Keratinocyte (primary cell): ENCODE results near the gene NKX2-3. TPM values are rescaled to one million over a fixed set of nuclear protein-coding genes. Genes with fewer than 3 reads are reported as not detected.
A peak's percentile ranks its signal among the peaks of the same experiment; 100 is the strongest.

Source experiments
- DNase-seq: peaks from one replicate; pipeline ENCODE4 v3.0.0-alpha.2; 2011; ENCODE audit warnings: low read depth, missing footprints, low spot score
- FAIRE-seq: peaks from 2 replicates; lab custom pipeline; 2011; peaks lifted over from hg19 to GRCh38; lab: Jason Lieb, UNC
- H2AFZ ChIP-seq: 2 replicates; pipeline ENCODE4 v1.6.0; 2012; ENCODE audit warnings: low read length, control low read depth, inconsistent platforms; ENCODE audit not compliant: control insufficient read depth
- H3K27ac ChIP-seq: 2 replicates; pipeline ENCODE4 v1.5.1; 2011; ENCODE audit warnings: low read length; ENCODE audit not compliant: control insufficient read depth, insufficient read depth
- H3K27me3 ChIP-seq: 3 replicates; pipeline ENCODE4 v1.6.0; 2011; ENCODE audit warnings: low read length; ENCODE audit not compliant: control insufficient read depth, insufficient read depth; ENCODE audit errors: extremely low read depth
- H3K36me3 ChIP-seq, 2 experiments: 2 replicates in 1 of 2; 3 replicates in 1 of 2; pipeline ENCODE4 v1.5.1; 2011; ENCODE audit warnings: low read length in 2 of 2, mild to moderate bottlenecking in 1 of 2; ENCODE audit not compliant: control insufficient read depth in 2 of 2, insufficient read depth in 2 of 2; ENCODE audit errors: extremely low read depth in 1 of 2
- H3K4me1 ChIP-seq: 3 replicates; pipeline ENCODE4 v1.5.1; 2011; ENCODE audit warnings: low read length; ENCODE audit not compliant: control insufficient read depth, insufficient read depth; ENCODE audit errors: extremely low read depth
- H3K4me2 ChIP-seq: 3 replicates; pipeline ENCODE4 v1.6.0; 2011; ENCODE audit warnings: low read depth, low read length; ENCODE audit not compliant: control insufficient read depth, insufficient read depth; ENCODE audit errors: extremely low read depth
- H3K4me3 ChIP-seq, 3 experiments: fragments of 200-600 bp in 1 of 3; sonication (generic) in 1 of 3; 2 replicates in 2 of 3; 3 replicates in 1 of 3; pipeline ENCODE4 v1.5.1; 2011 to 2016; ENCODE audit warnings: low read length in 3 of 3, mild to moderate bottlenecking in 3 of 3, control low read depth in 2 of 3, inconsistent platforms in 1 of 3, low read depth in 1 of 3, mixed read lengths in 1 of 3, mixed run types in 1 of 3, moderate library complexity in 1 of 3; ENCODE audit not compliant: control insufficient read depth in 2 of 3, insufficient read depth in 2 of 3; ENCODE audit errors: extremely low read depth in 1 of 3
- H3K79me2 ChIP-seq: 2 replicates; pipeline ENCODE4 v1.6.0; 2012; ENCODE audit warnings: low read length; ENCODE audit not compliant: control insufficient read depth, insufficient read depth
- H3K9ac ChIP-seq: 3 replicates; pipeline ENCODE4 v1.6.0; 2011; ENCODE audit warnings: low read length; ENCODE audit not compliant: control insufficient read depth, insufficient read depth; ENCODE audit errors: extremely low read depth
- H3K9me1 ChIP-seq: 3 replicates; pipeline ENCODE4 v1.6.0; 2011; ENCODE audit warnings: low read length; ENCODE audit not compliant: control insufficient read depth, insufficient read depth; ENCODE audit errors: extremely low read depth
- H3K9me3 ChIP-seq: 2 replicates; pipeline ENCODE4 v1.5.1; 2012; ENCODE audit warnings: low read depth, low read length; ENCODE audit not compliant: control insufficient read depth
- H4K20me1 ChIP-seq: 3 replicates; pipeline ENCODE4 v1.6.0; 2011; ENCODE audit warnings: low read length; ENCODE audit not compliant: control insufficient read depth, insufficient read depth; ENCODE audit errors: extremely low read depth
- EZH2 ChIP-seq: IDR thresholded peaks from one replicate; pipeline ENCODE4 v1.6.1; 2012; ENCODE audit warnings: inconsistent platforms, mild to moderate bottlenecking, low read length, moderate library complexity
- dilution Hi-C: fragments of 300-500 bp; cut with MboI; formaldehyde crosslinking; loops from one replicate; pipeline ENCODE4 v1.7.0; 2020; ENCODE audit warnings: low sequenced_read_pairs; ENCODE audit not compliant: extremely low pct_ligation_motif_present
- polyA minus RNA-seq, 3 experiments: library from RNA; depleted of rRNA, polyadenylated mRNA; stranded (reverse); fragments of >200 nt; gene quantifications; 1 replicate in 1 of 3; 2 replicates in 1 of 3; 3 replicates in 1 of 3; pipeline ENCODE4 v1.2.3, GENCODE V29; 2011
- polyA plus RNA-seq, 5 experiments: library from polyadenylated mRNA; depleted of rRNA in 3 of 5; stranded (reverse) in 3 of 5; stranded (forward) in 1 of 5; unstranded in 1 of 5; fragments of >200 nt; gene quantifications; 1 replicate in 1 of 5; 2 replicates in 3 of 5; 3 replicates in 1 of 5; pipeline versions ENCODE4 v1.2.1 to v1.2.3, GENCODE V29; 2011 to 2012; ENCODE audit warnings: missing spikeins in 2 of 5, low read depth in 1 of 5, low replicate concordance in 1 of 5
- TF ChIP-seq, protein P1 (sequence below), 3 experiments: IDR thresholded peaks in 1 of 3; conservative IDR thresholded peaks in 1 of 3; optimal IDR thresholded peaks in 1 of 3; 2 replicates in 2 of 3; 3 replicates in 1 of 3; pipeline versions ENCODE3 to v1.5.1; 2011; ENCODE audit warnings: low read length in 3 of 3, mild to moderate bottlenecking in 3 of 3, moderate library complexity in 2 of 3, control low read depth in 1 of 3, inconsistent platforms in 1 of 3; ENCODE audit not compliant: insufficient read depth in 2 of 3; ENCODE audit errors: extremely low read depth in 1 of 3

The NKX2-3 gene
- polyA plus RNA-seq (not detected in 3 replicates), polyA minus RNA-seq (not detected in 3 replicates)
- polyA plus RNA-seq (2011; ENCODE audit: low read depth), result not detected
- not detected in 2 replicates for polyA plus RNA-seq (2011; cell fraction: cytosol; rRNA removed)
- polyA plus RNA-seq (2011; cell fraction: nucleus; rRNA removed), result not detected in 2 replicates
- not detected in 2 replicates for polyA plus RNA-seq (2012; ENCODE audit: low replicate concordance)
- not detected for polyA minus RNA-seq (2011; cell fraction: cytosol; rRNA and poly(A)+ RNA removed)
- polyA minus RNA-seq (2011; cell fraction: nucleus; rRNA and poly(A)+ RNA removed), result not detected in 2 replicates

DNA sequence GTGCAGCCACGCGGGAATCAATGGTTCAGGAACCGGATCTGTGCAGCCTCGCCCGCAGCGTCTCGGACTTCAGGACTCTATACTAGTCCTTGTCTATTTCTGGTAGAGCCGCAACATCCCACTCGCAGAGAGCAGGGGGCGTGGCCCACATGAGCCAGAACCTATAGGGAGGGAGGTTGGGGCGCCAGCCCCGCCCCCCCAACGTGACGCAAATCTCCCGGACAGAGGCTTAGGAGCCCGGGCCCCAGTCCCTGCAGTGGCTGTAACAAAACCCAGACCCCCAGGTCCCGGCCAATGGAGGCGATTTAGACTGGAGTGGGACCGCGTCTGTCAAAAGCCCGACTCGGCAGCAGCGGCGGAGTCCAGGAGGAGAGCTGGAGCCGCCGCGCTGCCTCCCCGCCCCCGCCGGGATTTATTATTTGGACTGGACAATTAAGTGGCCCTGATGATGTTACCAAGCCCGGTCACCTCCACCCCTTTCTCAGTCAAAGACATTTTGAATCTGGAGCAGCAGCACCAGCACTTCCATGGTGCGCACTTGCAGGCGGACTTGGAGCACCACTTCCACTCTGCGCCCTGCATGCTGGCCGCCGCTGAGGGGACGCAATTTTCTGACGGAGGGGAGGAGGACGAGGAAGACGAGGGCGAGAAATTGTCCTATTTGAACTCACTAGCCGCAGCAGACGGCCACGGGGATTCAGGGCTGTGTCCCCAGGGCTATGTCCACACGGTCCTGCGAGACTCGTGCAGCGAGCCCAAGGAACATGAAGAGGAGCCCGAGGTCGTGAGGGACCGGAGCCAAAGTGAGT lies at the start of gene NKX2-3:
TSS of gene NKX2-3 (plus strand) at position 256 of the 809 bp plus-strand sequence. CDS start at position 446, 190 bp downstream.
- H4K20me1 ChIP-seq, result peaks cover 4% of the 10 kb centered on the region
- H2AFZ ChIP-seq, result no peak within 1 kb of the TSS
- H3K9me1 ChIP-seq, result no peaks in the 10 kb centered on the region
- FAIRE-seq, result no peak
- no peaks in the 10 kb centered on the region for H3K79me2 ChIP-seq
- TF ChIP-seq, protein P1, sequence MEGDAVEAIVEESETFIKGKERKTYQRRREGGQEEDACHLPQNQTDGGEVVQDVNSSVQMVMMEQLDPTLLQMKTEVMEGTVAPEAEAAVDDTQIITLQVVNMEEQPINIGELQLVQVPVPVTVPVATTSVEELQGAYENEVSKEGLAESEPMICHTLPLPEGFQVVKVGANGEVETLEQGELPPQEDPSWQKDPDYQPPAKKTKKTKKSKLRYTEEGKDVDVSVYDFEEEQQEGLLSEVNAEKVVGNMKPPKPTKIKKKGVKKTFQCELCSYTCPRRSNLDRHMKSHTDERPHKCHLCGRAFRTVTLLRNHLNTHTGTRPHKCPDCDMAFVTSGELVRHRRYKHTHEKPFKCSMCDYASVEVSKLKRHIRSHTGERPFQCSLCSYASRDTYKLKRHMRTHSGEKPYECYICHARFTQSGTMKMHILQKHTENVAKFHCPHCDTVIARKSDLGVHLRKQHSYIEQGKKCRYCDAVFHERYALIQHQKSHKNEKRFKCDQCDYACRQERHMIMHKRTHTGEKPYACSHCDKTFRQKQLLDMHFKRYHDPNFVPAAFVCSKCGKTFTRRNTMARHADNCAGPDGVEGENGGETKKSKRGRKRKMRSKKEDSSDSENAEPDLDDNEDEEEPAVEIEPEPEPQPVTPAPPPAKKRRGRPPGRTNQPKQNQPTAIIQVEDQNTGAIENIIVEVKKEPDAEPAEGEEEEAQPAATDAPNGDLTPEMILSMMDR (optimal IDR thresholded peaks at IDR 0.05 in 1 of 3, IDR thresholded peaks at IDR 0.05 in 1 of 3, conservative IDR thresholded peaks at IDR 0.05 in 1 of 3; ENCODE audit: extremely low read depth in 1 of 3, insufficient read depth in 2 of 3, low read length in 3 of 3), result no peak
- peak; percentile 90 for TF ChIP-seq EZH2
- peaks cover 12% of the 10 kb centered on the region for H3K4me1 ChIP-seq
- H3K27me3 ChIP-seq, result peaks cover 98% of the 10 kb centered on the region
- H3K9ac ChIP-seq, result no peak within 1 kb of the TSS
- H3K4me3 ChIP-seq, result no peak within 1 kb of the TSS
- H3K36me3 ChIP-seq, result no peaks in the 10 kb centered on the region
- dilution Hi-C loops, result no loop called here
- peaks cover 10% of the 10 kb centered on the region for H3K9me3 ChIP-seq
- no peak for DNase-seq
- no peak within 1 kb of the TSS for H3K27ac ChIP-seq
- H3K4me2 ChIP-seq, result no peak within 1 kb of the TSS

DNA sequence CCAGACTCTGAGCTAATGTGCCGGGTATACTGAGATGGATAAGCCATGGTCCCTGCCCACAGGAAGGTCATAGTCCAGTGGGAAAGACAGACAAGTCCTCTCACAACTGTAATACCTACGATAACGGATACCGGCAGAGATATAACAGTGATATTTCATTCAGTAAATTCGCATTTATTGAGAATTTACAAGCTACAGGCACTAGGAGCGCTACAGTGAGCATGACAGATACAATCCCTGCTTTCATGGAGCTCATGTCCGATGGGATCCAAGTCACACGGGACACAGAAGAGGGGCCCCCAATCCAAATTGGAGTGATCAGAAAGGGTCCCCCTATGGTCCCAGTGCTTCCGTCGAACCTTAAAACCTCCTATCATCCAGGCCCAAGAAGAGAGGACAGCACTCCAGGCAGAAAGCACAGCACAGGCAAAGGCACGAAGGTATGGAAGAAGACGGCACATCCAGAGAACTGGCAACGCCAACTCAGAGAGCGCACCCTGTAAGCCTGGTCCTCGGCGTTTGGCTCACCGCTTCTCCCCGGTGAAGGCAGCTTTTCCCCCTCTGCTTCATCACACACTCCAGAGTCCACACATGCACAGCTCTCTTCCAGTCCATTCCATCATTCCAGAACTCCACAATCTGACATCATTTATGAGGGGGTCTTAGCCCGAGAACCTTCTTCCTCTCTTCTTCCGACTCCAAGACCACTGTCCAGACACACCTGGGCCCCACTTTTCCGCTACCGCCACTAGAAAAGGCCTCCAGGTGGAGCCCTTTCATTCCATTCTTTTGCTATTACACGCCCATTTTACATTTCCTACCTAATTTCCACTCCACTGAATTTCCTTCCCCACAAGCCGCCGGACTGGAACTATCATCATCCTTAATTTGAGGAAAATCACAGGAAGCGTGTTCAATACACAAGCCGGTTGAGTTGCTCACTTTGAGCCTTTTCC lies 47.8 kb upstream of the NKX2-3 start:
- dilution Hi-C loops, result no loop called here

More for the DNA sequence above, 47.8 kb upstream of the NKX2-3 start:
- no peaks in the 10 kb centered on the region for H3K9me1 ChIP-seq
- no peak overlapping the region for H3K9ac ChIP-seq
- no peaks in the 10 kb centered on the region for H3K79me2 ChIP-seq
- DNase-seq (no peak), FAIRE-seq (no peak)
- H3K27me3 ChIP-seq, result peaks cover 13% of the 10 kb centered on the region
- no peak overlapping the region for H2AFZ ChIP-seq
- H3K4me3 ChIP-seq, result no peak overlapping the region
- TF ChIP-seq EZH2, result no peak
- TF ChIP-seq, protein P1 (optimal IDR thresholded peaks at IDR 0.05 in 1 of 3, IDR thresholded peaks at IDR 0.05 in 1 of 3, conservative IDR thresholded peaks at IDR 0.05 in 1 of 3; ENCODE audit: extremely low read depth in 1 of 3, insufficient read depth in 2 of 3, low read length in 3 of 3), result peak; percentile 42 to 62 (median 50)
- no peak overlapping the region for H3K27ac ChIP-seq
- no peaks in the 10 kb centered on the region for H3K9me3 ChIP-seq
- no peaks in the 10 kb centered on the region for H3K4me1 ChIP-seq
- H3K36me3 ChIP-seq, result no peaks in the 10 kb centered on the region
- no peaks in the 10 kb centered on the region for H4K20me1 ChIP-seq
- H3K4me2 ChIP-seq, result no peak overlapping the region
